MM.1S (cell line): Measurements from ENCODE around the gene LCT.

ENCODE experiments used
- CTCF ChIP-seq: fragments of 300-600 bp; sonication (generic); IDR thresholded peaks from 2 replicates; pipeline ENCODE4 v1.5.1; 2016; ENCODE audit warnings: antibody characterized with exemption, low read length, mixed read lengths
- EZH2 ChIP-seq: fragments of 300-600 bp; sonication (generic); optimal IDR thresholded peaks from 2 replicates; pipeline ENCODE3; 2017; ENCODE audit warnings: low read depth, mild to moderate bottlenecking, antibody characterized with exemption, low read length, mixed read lengths

GRCh38 chr2:135773917-135774316 lies 63.1 kb downstream of the LCT start:
- no peak for TF ChIP-seq CTCF
- TF ChIP-seq EZH2, result no peak
